Measurements from ENCODE around the gene HES2.
"Not testable (repeated sequence)": the region's sequence is repeated elsewhere in the genome, so short reads cannot be mapped to it uniquely, and the experiment has no call there.

HES2 gene

GRCh38 chr1:6454856-6455751 lies 35.4 kb upstream of the HES2 start:
- peak in 1 of 2 donors; percentile 27 for DNase-seq (ENCODE audit: low read depth in 2 of 2)

- DNase-seq (ENCODE audit: low read depth in 2 of 2), result not testable (repeated sequence)
Measured at GRCh38 chr1:6453895-6454855, 34.5 kb upstream of the HES2 start.

- DNase-seq (ENCODE audit: low read depth in 2 of 2), result no peak
Measured at GRCh38 chr1:6450943-6451373, 31.2 kb upstream of the HES2 start.

GRCh38 chr1:6450486-6450885 lies 30.8 kb upstream of the HES2 start:
- not testable (repeated sequence) for DNase-seq (ENCODE audit: low read depth in 2 of 2)

- no peak for DNase-seq (ENCODE audit: low read depth in 2 of 2)
Measured at GRCh38 chr1:6450005-6450450, 30.3 kb upstream of the HES2 start.

GRCh38 chr1:6448749-6449631 lies 29.3 kb upstream of the HES2 start:
- DNase-seq (ENCODE audit: low read depth in 2 of 2), result peak in 1 of 2 donors; percentile 21

- no peak for DNase-seq (ENCODE audit: low read depth in 2 of 2)
Measured at GRCh38 chr1:6447818-6448748, 28.4 kb upstream of the HES2 start.

GRCh38 chr1:6447016-6447817 lies 27.5 kb upstream of the HES2 start:
- DNase-seq (ENCODE audit: low read depth in 2 of 2), result no peak

- DNase-seq (ENCODE audit: low read depth in 2 of 2), result no peak
Measured at GRCh38 chr1:6446665-6447015, 26.9 kb upstream of the HES2 start.

- DNase-seq (ENCODE audit: low read depth in 2 of 2), result not testable (repeated sequence)
Measured at GRCh38 chr1:6445929-6446328, 26.2 kb upstream of the HES2 start.

- peak in 1 of 2 donors; percentile 29 for DNase-seq (ENCODE audit: low read depth in 2 of 2)
Measured at GRCh38 chr1:6445062-6445763, 25.5 kb upstream of the HES2 start.

GRCh38 chr1:6444377-6444776 lies 24.7 kb upstream of the HES2 start:
- DNase-seq (ENCODE audit: low read depth in 2 of 2), result no peak

- DNase-seq (ENCODE audit: low read depth in 2 of 2), result no peak
Measured at GRCh38 chr1:6443339-6444115, 23.8 kb upstream of the HES2 start.

- DNase-seq (ENCODE audit: low read depth in 2 of 2), result no peak
Measured at GRCh38 chr1:6441586-6441985, 21.9 kb upstream of the HES2 start.

- DNase-seq (ENCODE audit: low read depth in 2 of 2), result peak; percentile 58 to 68
Measured at GRCh38 chr1:6440198-6441126, 20.7 kb upstream of the HES2 start.

- peak; percentile 61 to 72 for DNase-seq (ENCODE audit: low read depth in 2 of 2)
Measured at GRCh38 chr1:6438047-6438525, 18.4 kb upstream of the HES2 start.

All from stimulated activated CD4-positive, alpha-beta T cell treated with anti-CD3 and anti-CD28 coated beads, Interleukin-1b, Interleukin-23, amount 100 ng/mL, for 4 hours (primary cell).